ENCODE data around the gene RANBP9.

DNA sequence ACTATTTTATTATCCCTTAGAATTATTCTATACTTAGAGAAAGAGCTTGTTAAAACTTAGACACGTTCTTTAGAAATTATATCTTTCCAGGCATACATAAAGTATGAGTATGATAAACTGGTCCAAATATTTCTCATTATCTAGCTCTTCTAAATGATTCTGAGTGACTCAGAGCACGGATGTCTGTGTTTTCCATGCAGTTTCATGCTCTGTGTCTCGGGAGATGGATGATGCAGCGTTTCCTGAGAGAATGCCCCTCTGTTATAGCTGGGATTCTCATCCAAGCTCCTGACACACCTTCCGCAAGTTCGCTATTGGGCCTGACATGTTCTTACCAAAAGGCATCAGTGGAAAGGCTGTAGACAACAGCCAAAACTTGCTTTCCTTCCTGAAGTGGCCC, 117.9 kb downstream of the RANBP9 start:
- TF ChIP-seq CREB1 (CRISPR knock-in tag; IDR thresholded peaks at IDR 0.05; ENCODE audit: low read depth) (no peak), POLR2AphosphoS5 (IDR thresholded peaks at IDR 0.05; ENCODE audit: low read depth) (no peak), EZH2phosphoT487 (IDR thresholded peaks at IDR 0.05; ENCODE audit: unreplicated experiment) (no peak), EZH2 (IDR thresholded peaks at IDR 0.05; ENCODE audit: low read depth, unreplicated experiment) (no peak), JUNB (IDR thresholded peaks at IDR 0.05; ENCODE audit: unreplicated experiment) (no peak), ZNF331 (CRISPR knock-in tag; IDR thresholded peaks at IDR 0.05; ENCODE audit: low read depth) (no peak), NANOG (IDR thresholded peaks at IDR 0.05; ENCODE audit: borderline replicate concordance) (no peak)
- TF ChIP-seq, protein P1, sequence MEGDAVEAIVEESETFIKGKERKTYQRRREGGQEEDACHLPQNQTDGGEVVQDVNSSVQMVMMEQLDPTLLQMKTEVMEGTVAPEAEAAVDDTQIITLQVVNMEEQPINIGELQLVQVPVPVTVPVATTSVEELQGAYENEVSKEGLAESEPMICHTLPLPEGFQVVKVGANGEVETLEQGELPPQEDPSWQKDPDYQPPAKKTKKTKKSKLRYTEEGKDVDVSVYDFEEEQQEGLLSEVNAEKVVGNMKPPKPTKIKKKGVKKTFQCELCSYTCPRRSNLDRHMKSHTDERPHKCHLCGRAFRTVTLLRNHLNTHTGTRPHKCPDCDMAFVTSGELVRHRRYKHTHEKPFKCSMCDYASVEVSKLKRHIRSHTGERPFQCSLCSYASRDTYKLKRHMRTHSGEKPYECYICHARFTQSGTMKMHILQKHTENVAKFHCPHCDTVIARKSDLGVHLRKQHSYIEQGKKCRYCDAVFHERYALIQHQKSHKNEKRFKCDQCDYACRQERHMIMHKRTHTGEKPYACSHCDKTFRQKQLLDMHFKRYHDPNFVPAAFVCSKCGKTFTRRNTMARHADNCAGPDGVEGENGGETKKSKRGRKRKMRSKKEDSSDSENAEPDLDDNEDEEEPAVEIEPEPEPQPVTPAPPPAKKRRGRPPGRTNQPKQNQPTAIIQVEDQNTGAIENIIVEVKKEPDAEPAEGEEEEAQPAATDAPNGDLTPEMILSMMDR (conservative IDR thresholded peaks at IDR 0.05; ENCODE audit: low read depth in 2 of 2), result no peak
- TF ChIP-seq, protein P2, sequence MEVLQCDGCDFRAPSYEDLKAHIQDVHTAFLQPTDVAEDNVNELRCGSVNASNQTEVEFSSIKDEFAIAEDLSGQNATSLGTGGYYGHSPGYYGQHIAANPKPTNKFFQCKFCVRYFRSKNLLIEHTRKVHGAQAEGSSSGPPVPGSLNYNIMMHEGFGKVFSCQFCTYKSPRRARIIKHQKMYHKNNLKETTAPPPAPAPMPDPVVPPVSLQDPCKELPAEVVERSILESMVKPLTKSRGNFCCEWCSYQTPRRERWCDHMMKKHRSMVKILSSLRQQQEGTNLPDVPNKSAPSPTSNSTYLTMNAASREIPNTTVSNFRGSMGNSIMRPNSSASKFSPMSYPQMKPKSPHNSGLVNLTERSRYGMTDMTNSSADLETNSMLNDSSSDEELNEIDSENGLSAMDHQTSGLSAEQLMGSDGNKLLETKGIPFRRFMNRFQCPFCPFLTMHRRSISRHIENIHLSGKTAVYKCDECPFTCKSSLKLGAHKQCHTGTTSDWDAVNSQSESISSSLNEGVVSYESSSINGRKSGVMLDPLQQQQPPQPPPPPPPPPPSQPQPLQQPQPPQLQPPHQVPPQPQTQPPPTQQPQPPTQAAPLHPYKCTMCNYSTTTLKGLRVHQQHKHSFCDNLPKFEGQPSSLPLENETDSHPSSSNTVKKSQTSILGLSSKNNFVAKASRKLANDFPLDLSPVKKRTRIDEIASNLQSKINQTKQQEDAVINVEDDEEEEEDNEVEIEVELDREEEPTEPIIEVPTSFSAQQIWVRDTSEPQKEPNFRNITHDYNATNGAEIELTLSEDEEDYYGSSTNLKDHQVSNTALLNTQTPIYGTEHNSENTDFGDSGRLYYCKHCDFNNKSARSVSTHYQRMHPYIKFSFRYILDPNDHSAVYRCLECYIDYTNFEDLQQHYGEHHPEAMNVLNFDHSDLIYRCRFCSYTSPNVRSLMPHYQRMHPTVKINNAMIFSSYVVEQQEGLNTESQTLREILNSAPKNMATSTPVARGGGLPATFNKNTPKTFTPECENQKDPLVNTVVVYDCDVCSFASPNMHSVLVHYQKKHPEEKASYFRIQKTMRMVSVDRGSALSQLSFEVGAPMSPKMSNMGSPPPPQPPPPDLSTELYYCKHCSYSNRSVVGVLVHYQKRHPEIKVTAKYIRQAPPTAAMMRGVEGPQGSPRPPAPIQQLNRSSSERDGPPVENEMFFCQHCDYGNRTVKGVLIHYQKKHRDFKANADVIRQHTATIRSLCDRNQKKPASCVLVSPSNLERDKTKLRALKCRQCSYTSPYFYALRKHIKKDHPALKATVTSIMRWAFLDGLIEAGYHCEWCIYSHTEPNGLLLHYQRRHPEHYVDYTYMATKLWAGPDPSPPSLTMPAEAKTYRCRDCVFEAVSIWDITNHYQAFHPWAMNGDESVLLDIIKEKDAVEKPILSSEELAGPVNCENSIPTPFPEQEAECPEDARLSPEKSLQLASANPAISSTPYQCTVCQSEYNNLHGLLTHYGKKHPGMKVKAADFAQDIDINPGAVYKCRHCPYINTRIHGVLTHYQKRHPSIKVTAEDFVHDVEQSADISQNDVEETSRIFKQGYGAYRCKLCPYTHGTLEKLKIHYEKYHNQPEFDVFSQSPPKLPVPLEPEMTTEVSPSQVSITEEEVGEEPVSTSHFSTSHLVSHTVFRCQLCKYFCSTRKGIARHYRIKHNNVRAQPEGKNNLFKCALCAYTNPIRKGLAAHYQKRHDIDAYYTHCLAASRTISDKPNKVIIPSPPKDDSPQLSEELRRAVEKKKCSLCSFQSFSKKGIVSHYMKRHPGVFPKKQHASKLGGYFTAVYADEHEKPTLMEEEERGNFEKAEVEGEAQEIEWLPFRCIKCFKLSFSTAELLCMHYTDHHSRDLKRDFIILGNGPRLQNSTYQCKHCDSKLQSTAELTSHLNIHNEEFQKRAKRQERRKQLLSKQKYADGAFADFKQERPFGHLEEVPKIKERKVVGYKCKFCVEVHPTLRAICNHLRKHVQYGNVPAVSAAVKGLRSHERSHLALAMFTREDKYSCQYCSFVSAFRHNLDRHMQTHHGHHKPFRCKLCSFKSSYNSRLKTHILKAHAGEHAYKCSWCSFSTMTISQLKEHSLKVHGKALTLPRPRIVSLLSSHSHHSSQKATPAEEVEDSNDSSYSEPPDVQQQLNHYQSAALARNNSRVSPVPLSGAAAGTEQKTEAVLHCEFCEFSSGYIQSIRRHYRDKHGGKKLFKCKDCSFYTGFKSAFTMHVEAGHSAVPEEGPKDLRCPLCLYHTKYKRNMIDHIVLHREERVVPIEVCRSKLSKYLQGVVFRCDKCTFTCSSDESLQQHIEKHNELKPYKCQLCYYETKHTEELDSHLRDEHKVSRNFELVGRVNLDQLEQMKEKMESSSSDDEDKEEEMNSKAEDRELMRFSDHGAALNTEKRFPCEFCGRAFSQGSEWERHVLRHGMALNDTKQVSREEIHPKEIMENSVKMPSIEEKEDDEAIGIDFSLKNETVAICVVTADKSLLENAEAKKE (CRISPR knock-in tag; IDR thresholded peaks at IDR 0.05), result no peak
- TF ChIP-seq, protein P3, sequence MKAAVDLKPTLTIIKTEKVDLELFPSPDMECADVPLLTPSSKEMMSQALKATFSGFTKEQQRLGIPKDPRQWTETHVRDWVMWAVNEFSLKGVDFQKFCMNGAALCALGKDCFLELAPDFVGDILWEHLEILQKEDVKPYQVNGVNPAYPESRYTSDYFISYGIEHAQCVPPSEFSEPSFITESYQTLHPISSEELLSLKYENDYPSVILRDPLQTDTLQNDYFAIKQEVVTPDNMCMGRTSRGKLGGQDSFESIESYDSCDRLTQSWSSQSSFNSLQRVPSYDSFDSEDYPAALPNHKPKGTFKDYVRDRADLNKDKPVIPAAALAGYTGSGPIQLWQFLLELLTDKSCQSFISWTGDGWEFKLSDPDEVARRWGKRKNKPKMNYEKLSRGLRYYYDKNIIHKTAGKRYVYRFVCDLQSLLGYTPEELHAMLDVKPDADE (IDR thresholded peaks at IDR 0.05), result no peak
